ENCODE data around the gene PTPRE. TPM values are rescaled to one million over a fixed set of nuclear protein-coding genes. Genes with fewer than 3 reads are reported as not detected.

Gene PTPRE
- total RNA-seq, 1 donor from 2014 or later: 2.6 TPM

DNA sequence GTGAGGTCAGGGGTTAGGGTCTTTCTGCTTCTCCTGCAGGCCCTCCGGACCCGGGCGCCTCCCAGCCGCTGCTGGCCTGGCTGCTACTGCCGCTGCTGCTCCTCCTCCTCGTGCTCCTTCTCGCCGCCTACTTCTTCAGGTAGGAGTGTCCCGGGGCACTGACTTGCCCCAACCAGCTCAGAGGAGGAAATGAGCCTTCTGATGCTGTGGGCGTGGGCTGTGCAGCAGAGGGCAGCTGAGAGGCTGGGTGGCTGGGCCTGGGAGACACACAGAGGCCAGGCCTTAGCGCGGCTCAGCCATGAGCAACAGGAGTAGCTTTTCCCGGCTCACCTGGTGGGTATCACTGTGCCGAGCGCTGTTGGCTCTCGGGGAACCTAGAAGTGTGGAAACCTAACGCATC, 140.4 kb downstream of the PTPRE start:
- H3K27ac Mint-ChIP-seq: peak overlapping the region; percentile 26
- peaks cover 11% of the 10 kb centered on the region for H3K4me1 Mint-ChIP-seq
- peaks cover 8% of the 10 kb centered on the region for H3K27me3 Mint-ChIP-seq (ENCODE audit: low read depth)
- DNase-seq (ENCODE audit: low spot score in 2 of 2, unreplicated experiment in 2 of 2): no peak
- no peaks in the 10 kb centered on the region for H3K9me3 Mint-ChIP-seq
- peak overlapping the region; percentile 28 for H3K4me3 Mint-ChIP-seq
- TF ChIP-seq, protein P1, sequence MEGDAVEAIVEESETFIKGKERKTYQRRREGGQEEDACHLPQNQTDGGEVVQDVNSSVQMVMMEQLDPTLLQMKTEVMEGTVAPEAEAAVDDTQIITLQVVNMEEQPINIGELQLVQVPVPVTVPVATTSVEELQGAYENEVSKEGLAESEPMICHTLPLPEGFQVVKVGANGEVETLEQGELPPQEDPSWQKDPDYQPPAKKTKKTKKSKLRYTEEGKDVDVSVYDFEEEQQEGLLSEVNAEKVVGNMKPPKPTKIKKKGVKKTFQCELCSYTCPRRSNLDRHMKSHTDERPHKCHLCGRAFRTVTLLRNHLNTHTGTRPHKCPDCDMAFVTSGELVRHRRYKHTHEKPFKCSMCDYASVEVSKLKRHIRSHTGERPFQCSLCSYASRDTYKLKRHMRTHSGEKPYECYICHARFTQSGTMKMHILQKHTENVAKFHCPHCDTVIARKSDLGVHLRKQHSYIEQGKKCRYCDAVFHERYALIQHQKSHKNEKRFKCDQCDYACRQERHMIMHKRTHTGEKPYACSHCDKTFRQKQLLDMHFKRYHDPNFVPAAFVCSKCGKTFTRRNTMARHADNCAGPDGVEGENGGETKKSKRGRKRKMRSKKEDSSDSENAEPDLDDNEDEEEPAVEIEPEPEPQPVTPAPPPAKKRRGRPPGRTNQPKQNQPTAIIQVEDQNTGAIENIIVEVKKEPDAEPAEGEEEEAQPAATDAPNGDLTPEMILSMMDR (IDR thresholded peaks at IDR 0.05; ENCODE audit: unreplicated experiment): no peak
- H3K36me3 Mint-ChIP-seq: no peaks in the 10 kb centered on the region

DNA sequence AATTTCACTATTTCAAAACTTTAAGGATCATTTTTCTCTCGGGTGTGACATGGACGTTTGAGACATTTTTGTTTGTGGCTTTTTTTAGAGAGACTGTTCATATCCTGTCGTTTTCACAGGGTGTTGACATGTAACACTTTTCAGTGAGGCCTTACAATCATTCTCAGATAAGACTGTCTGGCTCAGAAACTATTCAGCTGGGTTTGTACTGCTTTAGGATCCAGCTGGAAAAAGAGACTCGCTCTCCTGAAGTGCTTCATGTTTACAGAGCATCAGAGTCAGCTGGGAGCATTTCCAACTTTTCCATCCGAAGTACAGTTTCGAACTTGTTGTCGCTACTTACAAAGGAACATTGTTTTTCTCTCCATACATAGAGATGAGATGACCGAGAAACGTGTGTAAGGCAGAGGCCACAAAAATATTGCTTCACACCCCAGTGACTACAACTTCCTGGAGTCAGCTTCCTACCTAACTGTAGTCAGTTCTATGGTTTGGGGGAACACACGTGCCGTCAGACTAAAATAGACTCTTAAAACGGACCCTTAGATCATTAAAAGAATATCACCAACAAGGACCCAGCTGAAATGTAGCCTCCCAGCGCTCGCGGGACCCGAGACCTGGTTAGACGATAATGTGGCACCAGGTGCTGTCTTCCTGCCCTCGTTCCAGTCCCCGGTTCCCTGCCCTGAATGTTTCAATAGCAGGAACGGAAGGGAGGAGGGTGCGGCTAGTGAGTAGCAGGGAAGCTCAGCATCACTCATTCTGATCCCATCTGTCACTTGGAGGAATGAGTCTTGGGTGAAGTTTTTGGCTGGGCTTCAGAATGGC, 141.3 kb downstream of the PTPRE start:
- TF ChIP-seq, protein P1 (IDR thresholded peaks at IDR 0.05; ENCODE audit: unreplicated experiment): no peak
- no peak overlapping the region for H3K4me3 Mint-ChIP-seq
- H3K4me1 Mint-ChIP-seq: peaks cover 11% of the 10 kb centered on the region
- no peak for DNase-seq (ENCODE audit: low spot score in 2 of 2, unreplicated experiment in 2 of 2)
- H3K27me3 Mint-ChIP-seq (ENCODE audit: low read depth): peaks cover 8% of the 10 kb centered on the region
- no peaks in the 10 kb centered on the region for H3K36me3 Mint-ChIP-seq
- no peaks in the 10 kb centered on the region for H3K9me3 Mint-ChIP-seq
- no peak overlapping the region for H3K27ac Mint-ChIP-seq

DNA sequence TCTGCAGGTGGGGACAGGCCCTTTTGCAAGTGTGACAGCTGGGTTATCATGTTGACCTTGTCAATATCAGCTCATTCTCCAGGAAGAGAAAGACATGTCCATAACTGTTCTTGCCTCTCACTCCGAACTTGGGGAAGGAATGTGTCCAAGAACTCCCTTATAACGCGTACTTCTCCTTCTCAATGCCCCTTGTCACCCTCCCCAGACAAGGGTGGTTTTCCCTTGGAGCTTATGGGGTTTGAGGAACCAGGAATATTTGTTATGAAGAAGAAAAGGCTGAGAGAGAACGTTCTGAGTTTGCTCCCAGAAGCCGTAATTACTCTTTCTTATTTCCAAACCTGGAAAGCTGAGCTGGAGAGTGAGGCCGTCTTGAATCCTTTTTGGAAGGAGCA, 141.9 kb downstream of the PTPRE start:
- Mint-ChIP-seq H3K36me3 (no peaks in the 10 kb centered on the region), H3K27me3 (ENCODE audit: low read depth) (peaks cover 2% of the 10 kb centered on the region), H3K4me3 (no peak overlapping the region), H3K4me1 (peaks cover 11% of the 10 kb centered on the region), H3K9me3 (no peaks in the 10 kb centered on the region), H3K27ac (no peak overlapping the region)
- TF ChIP-seq, protein P1 (IDR thresholded peaks at IDR 0.05; ENCODE audit: unreplicated experiment): no peak
- no peak for DNase-seq (ENCODE audit: low spot score in 2 of 2, unreplicated experiment in 2 of 2)

DNA sequence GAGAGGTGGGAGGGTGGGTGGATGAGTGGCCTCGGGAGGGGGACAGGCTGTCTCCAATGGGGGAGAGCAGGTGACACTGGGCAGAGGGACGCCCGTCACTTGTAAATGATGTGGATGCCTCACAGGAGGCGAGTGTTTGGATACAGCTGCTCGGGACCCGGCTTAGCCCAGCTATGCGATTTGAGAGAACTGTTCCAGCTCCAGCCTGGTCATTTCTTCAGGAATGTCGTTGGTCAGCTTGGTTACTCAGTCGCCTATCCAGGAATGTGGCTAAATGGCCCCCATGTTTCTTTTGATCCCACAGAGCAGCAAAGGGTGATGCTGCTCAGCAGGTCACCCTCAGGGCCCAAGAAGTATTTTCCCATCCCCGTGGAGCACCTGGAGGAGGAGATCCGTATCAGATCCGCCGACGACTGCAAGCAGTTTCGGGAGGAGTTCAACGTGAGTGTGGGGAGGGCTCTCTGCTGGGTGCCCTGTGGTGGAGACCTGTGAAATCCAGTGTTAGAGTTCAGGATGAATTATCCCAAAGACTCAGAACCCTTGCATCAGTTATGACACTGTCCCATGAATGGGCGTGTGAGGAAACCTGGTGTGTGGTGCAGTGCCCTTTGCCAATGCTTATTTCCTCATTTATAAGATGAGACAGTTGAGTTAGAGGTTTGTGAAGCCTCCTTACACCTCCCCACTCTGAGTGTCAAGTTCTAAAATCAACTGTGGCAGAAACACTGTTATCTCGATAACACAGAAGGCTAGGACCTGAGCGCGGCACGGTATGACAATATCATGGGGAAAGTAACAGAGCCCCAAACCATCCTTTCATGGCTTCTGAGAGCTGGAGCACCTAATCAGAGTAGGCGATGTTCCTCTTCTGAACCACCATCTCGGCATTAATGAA, 142.6 kb downstream of the PTPRE start:
- no peak for DNase-seq (ENCODE audit: low spot score in 2 of 2, unreplicated experiment in 2 of 2)
- no peaks in the 10 kb centered on the region for H3K9me3 Mint-ChIP-seq
- TF ChIP-seq, protein P1 (IDR thresholded peaks at IDR 0.05; ENCODE audit: unreplicated experiment): no peak
- H3K4me1 Mint-ChIP-seq: peaks cover 11% of the 10 kb centered on the region
- H3K4me3 Mint-ChIP-seq: no peak overlapping the region
- no peak overlapping the region for H3K27ac Mint-ChIP-seq
- H3K36me3 Mint-ChIP-seq: no peaks in the 10 kb centered on the region
- peaks cover 2% of the 10 kb centered on the region for H3K27me3 Mint-ChIP-seq (ENCODE audit: low read depth)

DNA sequence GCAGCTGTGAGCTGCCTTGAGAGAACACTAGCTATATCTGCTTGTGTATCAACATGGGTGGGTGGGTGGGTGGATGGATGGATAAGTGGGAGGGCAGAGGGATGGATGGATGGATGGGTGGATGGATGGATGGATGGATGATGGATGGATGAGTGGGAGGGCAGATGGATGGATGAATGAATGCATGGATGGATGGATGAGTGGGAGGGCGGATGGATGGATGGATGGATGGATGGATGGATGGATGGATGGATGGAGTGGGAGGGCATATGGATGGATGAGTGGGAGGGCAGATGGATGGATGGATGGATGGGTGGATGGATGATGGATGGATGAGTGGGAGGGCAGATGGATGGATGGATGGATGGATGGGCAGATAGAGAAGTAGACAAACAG, 143.2 kb downstream of the PTPRE start:
- Mint-ChIP-seq H3K36me3 (no peaks in the 10 kb centered on the region), H3K27me3 (ENCODE audit: low read depth) (peaks cover 2% of the 10 kb centered on the region), H3K27ac (no peak overlapping the region), H3K9me3 (no peaks in the 10 kb centered on the region), H3K4me3 (no peak overlapping the region), H3K4me1 (peaks cover 11% of the 10 kb centered on the region)
- TF ChIP-seq, protein P1 (IDR thresholded peaks at IDR 0.05; ENCODE audit: unreplicated experiment): no peak
- DNase-seq (ENCODE audit: low spot score in 2 of 2, unreplicated experiment in 2 of 2): no peak

All from mesothelial cell of epicardium (in vitro differentiated cells).